K562 (cell line): ENCODE data around the gene UNC13C. TPM values are rescaled to one million over a fixed set of nuclear protein-coding genes. Genes with fewer than 3 reads are reported as not detected.

ENCODE experiments used
- ATAC-seq: fragments of 200-7000 bp; cut with Tn5 transposase; 3 replicates; pipeline ENCODE4 v1.9.1; 2020; ENCODE audit warnings: moderate library complexity
- BruUV-seq: library from RNA; stranded (reverse); fragments of 400-500 nt; replicated peaks from 2 replicates; lab custom pipeline; 2021; lab: Mats Ljungman, UMichigan
- CTCF ChIA-PET: fragments of 300-600 bp; formaldehyde crosslinking; extraction: SDS; loops from one replicate; lab custom pipeline; 2021; ENCODE audit warnings: low intra/inter-chr PET ratio; lab: Yijun Ruan, JAX
- POLR2A ChIA-PET: fragments of 300-600, 350-650 bp; sonication (Branson Sonifier 250); formaldehyde crosslinking; extraction: SDS; loops from one replicate; lab custom pipeline; 2021; ENCODE audit warnings: antibody characterized with exemption, inconsistent platforms; lab: Yijun Ruan, JAX
- DNase-seq, 4 experiments: peaks; one replicate each; pipeline versions ENCODE4 v3.0.0 to v3.0.0-alpha.2; 2011 to 2018; ENCODE audit warnings: low spot score in 3 of 4, mixed read lengths in 3 of 4; ENCODE audit errors: extremely low read depth in 1 of 4
- FAIRE-seq: peaks from 2 replicates; lab custom pipeline; 2011; peaks lifted over from hg19 to GRCh38; lab: Jason Lieb, UNC
- H2AFZ ChIP-seq: 2 replicates; pipeline ENCODE4 v1.6.0; 2011; ENCODE audit warnings: low read depth, low read length, control low read depth, inconsistent platforms
- H3K27ac ChIP-seq: fragments of 200-600 bp; 3 replicates; pipeline ENCODE4 v1.8.0; 2011; ENCODE audit warnings: low read depth, mild to moderate bottlenecking, control low read depth, inconsistent platforms, low read length, moderate library complexity, mixed read lengths; ENCODE audit errors: extremely low read depth
- H3K27me3 ChIP-seq, 2 experiments: fragments of 300-600 bp in 1 of 2; 2 replicates in 1 of 2; 3 replicates in 1 of 2; pipeline versions ENCODE4 v1.6.0 to v1.8.0; 2011; ENCODE audit warnings: inconsistent platforms in 2 of 2, low read length in 2 of 2, mild to moderate bottlenecking in 1 of 2, mixed read lengths in 1 of 2, moderate library complexity in 1 of 2; ENCODE audit not compliant: control insufficient read depth in 2 of 2, insufficient read depth in 2 of 2
- H3K36me3 ChIP-seq: fragments of 300-600 bp; 3 replicates; pipeline ENCODE4 v1.8.0; 2011; ENCODE audit warnings: mild to moderate bottlenecking, low read length, inconsistent platforms; ENCODE audit not compliant: control insufficient read depth, insufficient read depth
- H3K4me1 ChIP-seq, 2 experiments: fragments of 200-600 bp in 1 of 2; replicated peaks in 1 of 2; 2 replicates in 1 of 2; 3 replicates in 1 of 2; pipeline versions ENCODE4 v1.5.1 to v1.8.0; 2011; ENCODE audit warnings: inconsistent platforms in 2 of 2, low read length in 2 of 2, mild to moderate bottlenecking in 1 of 2, mixed read lengths in 1 of 2, moderate library complexity in 1 of 2; ENCODE audit not compliant: control insufficient read depth in 2 of 2, insufficient read depth in 2 of 2
- H3K4me2 ChIP-seq: 2 replicates; pipeline ENCODE4 v1.6.1; 2011; ENCODE audit warnings: low read length, control low read depth, inconsistent platforms, mixed read lengths; ENCODE audit not compliant: insufficient read depth
- H3K4me3 ChIP-seq: fragments of 200-600 bp; sonication (generic), shearing (Covaris generic); 2 replicates; pipeline ENCODE4 v1.5.1; 2016; ENCODE audit warnings: control low read depth, inconsistent platforms
- H3K79me2 ChIP-seq: fragments of 200-600 bp; 3 replicates; pipeline ENCODE4 v1.8.0; 2011; ENCODE audit warnings: low read length, inconsistent platforms; ENCODE audit not compliant: control insufficient read depth, insufficient read depth
- H3K9ac ChIP-seq, 2 experiments: 2 replicates each; pipeline versions ENCODE4 v1.6.0 to v1.6.1; 2011; ENCODE audit warnings: low read depth in 2 of 2, low read length in 2 of 2, control low read depth in 1 of 2, inconsistent platforms in 1 of 2, mild to moderate bottlenecking in 1 of 2, mixed read lengths in 1 of 2; ENCODE audit not compliant: insufficient read depth in 1 of 2
- H3K9me1 ChIP-seq: one replicate; pipeline ENCODE4 v1.6.0; 2011; ENCODE audit warnings: inconsistent platforms, mild to moderate bottlenecking, low read length, moderate library complexity; ENCODE audit not compliant: control insufficient read depth, insufficient read depth
- H3K9me3 ChIP-seq: replicated peaks from 2 replicates; pipeline ENCODE4 v1.5.1; 2011; ENCODE audit warnings: low read depth, low read length, inconsistent platforms; ENCODE audit not compliant: control insufficient read depth, insufficient read depth
- H4K20me1 ChIP-seq: replicated peaks from 2 replicates; pipeline ENCODE4 v1.6.1; 2011; ENCODE audit warnings: low read length, inconsistent platforms, mixed read lengths; ENCODE audit not compliant: control insufficient read depth, insufficient read depth
- BRCA1 ChIP-seq, 2 experiments: fragments of 450-650 bp in 1 of 2; sonication (generic) in 1 of 2; formaldehyde crosslinking in 1 of 2; IDR thresholded peaks; 2 replicates each; pipeline versions ENCODE4 v1.5.0 to v1.6.1; 2017 to 2020; ENCODE audit warnings: mild to moderate bottlenecking in 1 of 2, missing genetic modification reagents in 1 of 2
- CHD2 ChIP-seq: IDR thresholded peaks from 2 replicates; pipeline ENCODE4 v1.6.1; 2011; ENCODE audit warnings: low read depth, low read length
- GTF2B ChIP-seq: IDR thresholded peaks from 2 replicates; pipeline ENCODE4 v1.6.1; 2011; ENCODE audit not compliant: insufficient read length; ENCODE audit errors: extremely low read depth
- GTF2E2 ChIP-seq: fragments of 200-800 bp; sonication (Bioruptor generic); IDR thresholded peaks from 2 replicates; pipeline ENCODE4 v1.6.1; 2016; ENCODE audit warnings: missing genetic modification characterization, missing compliant biosample characterization
- HCFC1 ChIP-seq: IDR thresholded peaks from 2 replicates; pipeline ENCODE4 v1.6.1; 2012; ENCODE audit warnings: low read depth, low read length, improper control_type of control experiment
- JUN ChIP-seq, 2 experiments: sonication (generic) in 1 of 2; formaldehyde crosslinking in 1 of 2; IDR thresholded peaks; 2 replicates each; pipeline versions ENCODE4 v1.6.1 to v1.8.0; 2012 to 2022; ENCODE audit warnings: borderline replicate concordance in 2 of 2, mild to moderate bottlenecking in 2 of 2, improper control_type of control experiment in 1 of 2, low read depth in 1 of 2, low read length in 1 of 2, missing genetic modification reagents in 1 of 2
- PURB ChIP-seq: sonication (generic); formaldehyde crosslinking; IDR thresholded peaks from 2 replicates; pipeline ENCODE4 v1.9.0; 2021; ENCODE audit warnings: low read depth, mild to moderate bottlenecking, missing genetic modification reagents
- RBM15 ChIP-seq: fragments of 200-400 bp; formaldehyde crosslinking; IDR thresholded peaks from 2 replicates; pipeline ENCODE4 v1.6.1; 2018; ENCODE audit warnings: mild to moderate bottlenecking, low read length, moderate library complexity; ENCODE audit not compliant: insufficient read depth
- TAF1 ChIP-seq: IDR thresholded peaks from 2 replicates; pipeline ENCODE4 v1.6.1; 2011; ENCODE audit warnings: mild to moderate bottlenecking, low read length, moderate library complexity; ENCODE audit not compliant: insufficient read depth, control insufficient read depth, severe bottlenecking; ENCODE audit errors: extremely low read depth
- ZSCAN32 ChIP-seq: fragments of 450-650 bp; formaldehyde crosslinking; IDR thresholded peaks from 2 replicates; pipeline ENCODE4 v1.4.0; 2020; ENCODE audit warnings: mild to moderate bottlenecking, moderate library complexity
- WGBS: fragments of 100-300 bp; shearing (Covaris generic); methylation state at CpG from one replicate; pipeline ENCODE4 v1.1.6; 2016; ENCODE audit warnings: low coverage, mixed read lengths; ENCODE audit not compliant: insufficient coverage; ENCODE audit errors: missing lambda C conversion rate; 5-methylcytosine and 5-hydroxymethylcytosine counted together
- in situ Hi-C: fragments of 300-500 bp; cut with MboI; formaldehyde crosslinking; loops from 4 replicates; pipeline ENCODE4 v1.15.0; 2018; ENCODE audit warnings: inconsistent platforms, mixed read lengths
- intact Hi-C: fragments of 100-400 bp; cut with micrococcal nuclease; formaldehyde crosslinking; loops from 2 replicates; pipeline ENCODE4 v1.14.2; 2022
- polyA plus RNA-seq, 8 experiments: library from polyadenylated mRNA; depleted of rRNA in 4 of 8; stranded (reverse) in 5 of 8; unstranded in 3 of 8; fragments of >200 nt; fragmentation: Nextera tagmentation in 2 of 8; fragmentation: Illumina TruSeq in 1 of 8; extraction: Ambion mirVana in 2 of 8; extraction: Trizol in 1 of 8; gene quantifications; 2 replicates each; pipeline versions ENCODE4 v1.2.1 to v1.2.3, GENCODE V29; 2011 to 2014; ENCODE audit warnings: inconsistent platforms in 1 of 8, missing spikeins in 1 of 8
- total RNA-seq, 7 experiments: library from RNA; depleted of rRNA in 6 of 7; stranded (reverse); fragments of >200 nt in 6 of 7; fragmentation: Illumina TruSeq in 2 of 7; extraction: Trizol in 2 of 7; gene quantifications; 2 replicates each; pipeline versions ENCODE4 v1.2.1 to v1.2.3, GENCODE V29; 2011 to 2021; ENCODE audit warnings: low replicate concordance in 1 of 7

UNC13C gene
- total and polyA plus RNA-seq, 9 of the 15 experiments (the other 6 are each of a cell fraction or from before 2014, with no cell fraction given), result not detected

- TF ChIP-seq GTF2B, result no peak
- no peak for TF ChIP-seq HCFC1
Observed at GRCh38 chr15:54514601-54515000, 536.4 kb downstream of the UNC13C start (continued).

DNA sequence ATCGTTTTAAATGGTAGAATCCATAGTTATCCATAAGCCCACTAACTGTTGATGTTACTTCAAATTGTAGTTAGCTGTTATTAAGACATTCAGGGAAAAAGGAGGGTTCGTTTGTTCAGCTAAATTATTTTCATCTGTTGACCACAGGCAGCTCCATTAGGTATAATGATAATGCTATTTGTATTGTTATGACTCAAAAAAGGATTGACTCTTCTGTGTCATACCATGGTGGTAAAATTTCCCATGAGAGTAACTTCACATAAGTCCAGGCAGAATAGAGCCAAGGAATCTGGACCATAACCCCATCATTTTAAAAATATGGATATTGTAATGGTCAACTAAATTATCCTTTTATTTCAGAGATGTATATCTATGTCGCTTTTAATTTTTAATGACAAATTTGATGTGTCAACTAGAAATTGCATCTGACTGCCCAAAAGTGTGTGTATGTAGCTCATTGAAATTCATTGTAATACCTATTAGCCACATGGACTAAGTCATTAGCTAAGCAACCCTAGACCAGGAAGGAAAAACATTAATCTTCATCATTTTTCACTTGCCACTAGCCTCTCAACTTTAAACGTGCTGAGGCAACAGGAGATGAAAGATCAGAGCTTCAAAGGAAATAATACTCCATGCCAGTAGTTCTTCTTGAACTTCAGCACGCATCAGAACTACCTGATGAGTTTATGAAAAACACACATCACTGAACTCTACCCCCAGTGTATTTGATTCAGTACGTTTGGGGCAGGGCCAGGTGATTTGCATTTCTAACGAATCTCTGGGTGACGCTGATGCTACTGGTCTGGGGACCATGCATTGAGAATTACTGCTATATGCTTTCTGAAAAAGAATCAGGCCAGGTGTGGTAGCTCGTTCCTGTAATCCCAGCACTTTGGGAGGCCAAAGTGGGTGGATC is 537.7 kb downstream of the UNC13C start:
- Histone ChIP-seq H3K79me2 (no peaks in the 10 kb centered on the region), H3K4me2 (no peak overlapping the region), H3K4me1 (no peaks in the 10 kb centered on the region), H4K20me1 (no peaks in the 10 kb centered on the region), H3K27me3 (no peaks in the 10 kb centered on the region), H3K9me3 (no peaks in the 10 kb centered on the region), H3K36me3 (no peaks in the 10 kb centered on the region), H2AFZ (no peak overlapping the region), H3K9me1 (no peaks in the 10 kb centered on the region), H3K4me3 (no peak overlapping the region), H3K27ac (no peak overlapping the region), H3K9ac (no peak overlapping the region)
- FAIRE-seq (no peak), ATAC-seq (no peak), DNase-seq (no peak)
- in situ Hi-C loops, result no loop called here
- CTCF ChIA-PET, result no interaction called here
- no TSS peak for BruUV-seq
- POLR2A ChIA-PET, result no interaction called here
- WGBS, result 0% methylated on average over 9 of the region's 9 CpGs
- TF ChIP-seq JUN (IDR thresholded peaks at IDR 0.05; ENCODE audit: borderline replicate concordance, low read depth, low read length) (no peak), JUN (CRISPR knock-in tag; IDR thresholded peaks at IDR 0.05; ENCODE audit: borderline replicate concordance) (no peak), CHD2 (no peak), BRCA1 (IDR thresholded peaks at IDR 0.05) (no peak), BRCA1 (CRISPR knock-in tag; IDR thresholded peaks at IDR 0.05) (no peak), TAF1 (no peak), GTF2E2 (no peak), RBM15 (no peak), PURB (CRISPR knock-in tag) (no peak), ZSCAN32 (no peak)
- intact Hi-C loops, result no loop called here
